ENCODE measurements around the gene ATP8A2.

ATP8A2 gene

DNA sequence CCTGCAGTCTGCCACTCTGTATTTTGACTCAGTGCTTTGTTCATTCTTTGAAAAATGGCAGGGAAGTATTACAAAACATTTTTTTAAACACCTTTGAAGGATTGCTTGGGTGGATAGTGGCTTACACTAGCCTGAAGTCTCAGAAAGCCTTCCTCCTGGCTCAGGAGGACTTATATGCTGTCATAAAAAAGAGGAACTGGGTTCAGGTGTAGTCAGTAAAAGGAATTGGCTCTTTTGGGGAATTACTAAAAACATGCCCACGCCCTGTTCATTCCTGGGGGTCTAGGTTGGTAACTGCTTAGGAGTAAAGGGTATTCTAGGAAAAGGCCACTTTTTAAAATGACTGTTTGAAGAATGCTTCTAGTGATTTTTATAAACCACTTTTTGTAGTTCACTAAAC, 493.2 kb downstream of the ATP8A2 start:
- DNase-seq = no peak

GRCh38 chr13:25865391-25865790, 493.6 kb downstream of the ATP8A2 start:
- DNase-seq = no peak

DNA sequence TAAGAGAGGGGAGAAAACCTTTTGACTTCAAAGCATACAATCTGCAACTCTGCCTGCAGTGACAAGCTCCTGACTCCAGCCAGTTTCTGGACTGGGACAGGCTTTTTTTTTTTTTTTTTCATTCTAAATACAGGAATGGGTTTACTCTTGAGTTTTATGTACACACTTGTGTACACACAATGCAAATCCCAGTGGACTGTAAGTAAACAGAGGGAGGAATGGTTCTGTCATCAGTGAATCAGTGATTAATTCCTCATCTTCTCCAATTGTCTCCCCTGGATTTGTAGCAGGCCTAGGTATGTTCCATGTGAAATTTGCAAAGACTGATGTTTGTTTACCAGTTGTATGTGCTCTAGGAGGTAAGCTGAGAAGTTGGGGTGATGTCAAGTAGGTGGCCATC, 495.3 kb downstream of the ATP8A2 start:
- DNase-seq = no peak

DNA sequence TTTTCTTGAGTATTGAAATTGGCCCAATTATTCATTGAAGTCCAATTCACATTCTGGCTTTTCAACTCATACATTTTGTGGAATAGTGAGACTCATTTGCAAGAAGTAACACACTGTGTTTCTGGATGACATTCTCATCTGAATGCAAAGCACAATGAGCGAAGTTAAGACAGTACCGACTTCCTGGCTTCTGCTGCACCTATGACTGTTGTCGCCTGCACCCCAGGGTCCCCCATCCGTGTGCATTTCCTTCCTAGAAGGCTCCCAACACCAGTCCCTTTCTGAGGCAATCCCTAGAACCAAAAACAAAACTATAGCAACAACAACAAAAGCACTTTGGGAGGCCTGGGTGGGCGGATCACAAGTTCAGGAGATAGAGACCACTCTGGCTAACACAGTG, 496.7 kb downstream of the ATP8A2 start:
- no peak for DNase-seq

GRCh38 chr13:25869941-25870340, 498.2 kb downstream of the ATP8A2 start:
- no peak for DNase-seq

DNA sequence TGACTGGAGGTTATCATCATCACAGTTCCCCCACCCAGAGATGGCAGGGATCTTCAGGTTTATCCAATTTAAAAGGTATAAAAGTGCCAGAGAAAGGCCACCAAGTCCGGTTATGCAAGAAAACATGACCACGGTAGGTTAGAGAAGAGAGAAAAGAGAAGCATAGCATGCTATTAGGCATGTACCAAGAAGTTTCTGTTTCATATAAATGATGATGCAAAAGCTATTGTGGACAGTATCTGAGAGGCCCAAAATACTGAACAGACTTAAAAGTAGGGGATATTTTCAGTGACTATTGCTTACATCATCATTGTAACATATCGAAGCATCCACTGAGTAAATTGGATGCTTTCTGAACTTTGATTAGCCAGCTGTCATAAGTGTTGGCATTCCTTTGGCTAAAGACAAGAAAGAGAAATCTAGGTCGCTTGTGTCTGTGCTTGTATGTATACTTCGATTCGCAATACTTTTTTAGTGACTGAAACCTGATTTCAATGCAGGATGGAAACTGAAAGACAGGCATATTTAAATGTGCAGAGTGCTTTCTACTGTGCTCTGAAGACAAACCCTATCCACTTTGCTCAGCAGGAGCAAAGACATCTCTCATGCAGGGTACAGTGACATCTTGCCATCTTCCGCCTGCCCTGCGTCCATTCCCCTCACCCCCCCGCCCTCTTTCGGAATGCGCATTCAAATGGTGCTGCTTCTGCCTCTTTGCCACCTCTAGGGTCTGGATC, 499.8 kb downstream of the ATP8A2 start:
- DNase-seq = no peak

DNA sequence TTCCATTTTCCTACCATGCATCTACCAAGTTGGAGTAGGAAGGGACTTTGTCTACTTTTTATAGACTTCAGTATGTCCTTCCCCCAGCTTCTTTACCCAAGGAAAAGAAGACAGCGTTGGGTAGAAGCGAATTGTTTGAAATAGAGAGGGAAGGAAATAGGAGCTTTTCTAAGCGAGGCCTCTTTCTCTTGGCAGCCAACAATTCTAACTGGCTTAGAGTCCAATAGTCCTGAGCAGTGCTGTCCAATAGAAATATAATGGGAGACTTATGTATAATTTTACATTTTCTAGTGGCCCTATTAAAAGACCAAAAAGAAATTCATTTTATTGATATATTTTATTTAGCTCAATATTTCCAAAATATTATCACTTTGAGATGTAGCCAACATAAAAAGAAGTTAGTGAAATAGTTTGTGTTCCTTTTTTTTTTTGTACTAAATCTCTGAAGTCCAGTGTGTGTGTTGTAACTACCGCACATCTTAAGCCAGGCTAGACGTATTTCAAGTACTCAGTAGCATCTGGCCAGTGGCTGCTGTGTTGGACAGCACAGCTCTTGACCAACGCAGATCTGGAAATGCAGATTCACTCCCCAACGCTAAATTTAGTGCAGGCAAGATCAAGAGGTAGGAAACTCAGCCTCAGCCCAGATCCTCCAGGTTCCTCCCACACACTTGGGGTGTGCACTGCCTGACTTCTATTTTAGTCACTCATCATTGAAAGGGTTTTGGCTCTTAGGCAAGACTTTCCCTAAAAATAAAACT, 500.9 kb downstream of the ATP8A2 start:
- DNase-seq = no peak

DNA sequence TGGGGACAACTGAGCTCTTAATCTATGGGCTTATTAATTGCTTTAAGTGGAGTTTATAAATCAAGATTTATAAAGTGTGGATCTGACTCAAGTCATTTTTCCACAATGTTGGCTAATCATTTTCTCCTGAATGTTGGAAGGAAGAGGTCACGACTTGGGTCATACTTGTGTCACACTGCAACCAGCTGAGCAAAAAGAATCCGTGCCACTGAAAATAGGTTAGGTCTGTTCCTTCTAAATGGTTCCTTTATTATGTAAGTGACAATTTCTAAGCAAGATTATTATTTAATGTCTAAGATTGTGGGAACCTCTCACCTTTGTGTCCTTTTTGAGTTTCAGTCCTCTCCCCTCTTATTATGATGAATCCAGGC, 501.5 kb downstream of the ATP8A2 start:
- DNase-seq = no peak

DNA sequence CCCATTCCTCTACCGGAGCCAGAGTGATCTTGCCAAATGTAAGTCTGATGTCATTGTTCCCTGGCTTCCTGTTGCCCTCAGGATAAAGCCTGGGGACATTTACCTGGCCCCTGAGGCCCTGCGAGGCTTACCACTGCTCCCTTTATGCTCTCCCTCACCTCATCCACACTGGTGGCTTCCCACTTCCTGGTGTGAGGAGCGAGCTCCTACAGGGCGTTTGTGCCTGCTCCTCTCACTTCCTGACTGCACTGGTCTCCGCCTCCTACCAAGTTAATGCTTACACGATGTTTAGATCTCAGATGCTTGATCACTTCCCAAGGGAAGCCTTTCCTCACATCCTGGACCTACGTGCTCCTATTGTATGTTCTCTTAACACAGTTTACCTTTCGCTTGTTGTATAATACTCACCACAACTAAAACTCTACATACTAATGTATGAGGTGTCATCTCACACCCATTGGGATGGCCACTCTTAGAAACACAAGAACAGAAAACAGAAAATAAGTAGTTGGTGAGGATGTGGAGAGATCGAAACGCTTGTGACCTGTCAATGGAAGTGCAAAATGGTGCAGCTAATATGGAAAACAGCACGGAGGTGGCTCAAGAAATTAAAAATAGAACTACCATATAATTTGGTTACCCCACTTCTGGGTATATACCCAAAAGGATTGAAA, 502.4 kb downstream of the ATP8A2 start:
- DNase-seq = no peak

GRCh38 chr13:25874907-25875306, 503.1 kb downstream of the ATP8A2 start:
- DNase-seq = no peak

GRCh38 chr13:25876247-25876646, 504.5 kb downstream of the ATP8A2 start:
- no peak for DNase-seq

DNA sequence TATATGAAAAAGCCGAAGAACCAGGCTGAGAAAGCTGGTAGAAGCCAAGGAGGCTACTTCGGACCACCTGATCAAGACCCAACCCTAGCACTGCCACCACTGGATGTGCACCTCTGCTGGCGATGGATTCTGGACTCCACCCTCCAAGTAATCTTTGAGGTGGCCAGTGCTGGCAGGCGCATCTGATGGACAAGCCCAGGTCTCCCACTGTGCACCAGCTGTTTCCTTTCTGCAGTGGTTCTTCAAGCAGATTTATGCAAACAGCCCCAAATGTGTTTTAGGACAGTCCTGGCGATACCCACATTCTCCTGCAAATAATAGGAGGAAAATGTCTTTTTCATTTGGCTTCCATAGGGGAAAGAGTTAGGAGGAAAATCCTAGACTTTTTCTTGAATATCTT, 507.7 kb downstream of the ATP8A2 start:
- DNase-seq = no peak

DNA sequence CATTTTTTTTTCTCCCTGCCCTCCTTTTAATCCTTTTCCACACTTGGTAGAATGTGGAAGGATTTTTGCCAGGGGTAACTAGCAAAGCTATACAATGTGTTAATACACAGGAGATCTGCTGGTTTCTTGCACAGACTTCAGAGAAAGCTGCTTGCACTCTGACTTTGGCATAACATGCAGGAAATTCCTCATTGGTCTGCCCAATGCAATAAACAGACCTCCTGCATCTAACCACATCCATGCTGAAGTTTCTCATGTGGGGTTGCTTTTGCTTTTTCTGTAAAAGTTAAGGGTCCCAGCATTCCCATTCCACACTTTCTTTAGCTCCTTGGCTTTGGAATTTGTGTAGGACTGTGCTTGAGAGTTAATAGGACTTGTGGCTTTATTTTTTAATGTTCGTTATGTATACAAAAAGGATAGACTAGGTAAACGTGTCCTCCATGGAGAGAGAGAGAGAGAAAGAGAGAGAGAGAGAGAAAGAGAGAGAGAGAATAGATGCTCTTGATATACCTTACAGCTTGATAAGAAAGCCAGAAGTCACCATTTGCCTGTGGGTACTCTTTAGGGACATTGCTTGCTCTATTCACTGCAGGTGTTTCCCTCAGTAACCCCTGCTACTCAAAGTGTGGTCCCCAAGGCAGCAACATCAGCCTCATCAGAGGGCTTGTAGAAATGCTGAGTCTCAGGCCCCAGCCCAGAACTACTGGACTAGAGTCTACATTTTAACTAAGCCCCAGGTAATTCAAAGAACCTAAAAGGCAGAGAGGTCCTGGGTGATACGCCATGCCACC, 509.6 kb downstream of the ATP8A2 start:
- no peak for DNase-seq

DNA sequence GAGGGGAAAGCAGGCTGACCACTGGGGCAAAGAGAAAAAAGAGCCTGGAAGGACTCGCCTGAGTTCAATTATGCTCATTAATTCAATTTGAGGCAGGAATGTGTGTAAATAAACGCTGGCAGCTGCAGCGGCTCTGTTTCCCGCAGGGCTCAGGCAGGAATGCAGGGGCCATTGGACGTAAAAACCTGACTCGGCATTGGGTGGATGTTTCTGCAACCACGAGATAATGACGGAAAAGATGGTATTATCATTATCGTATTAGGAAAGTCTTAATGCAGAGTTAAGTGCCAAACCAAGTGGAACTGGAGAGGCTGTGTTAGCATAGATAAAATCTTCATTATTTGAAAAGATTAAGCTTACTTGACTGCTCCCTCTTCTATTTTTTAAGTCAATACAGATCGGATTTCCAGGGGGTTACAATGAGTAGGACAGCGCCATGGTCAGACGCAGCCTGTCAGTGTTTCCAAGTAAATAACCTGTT, 510.2 kb downstream of the ATP8A2 start:
- DNase-seq = no peak

DNA sequence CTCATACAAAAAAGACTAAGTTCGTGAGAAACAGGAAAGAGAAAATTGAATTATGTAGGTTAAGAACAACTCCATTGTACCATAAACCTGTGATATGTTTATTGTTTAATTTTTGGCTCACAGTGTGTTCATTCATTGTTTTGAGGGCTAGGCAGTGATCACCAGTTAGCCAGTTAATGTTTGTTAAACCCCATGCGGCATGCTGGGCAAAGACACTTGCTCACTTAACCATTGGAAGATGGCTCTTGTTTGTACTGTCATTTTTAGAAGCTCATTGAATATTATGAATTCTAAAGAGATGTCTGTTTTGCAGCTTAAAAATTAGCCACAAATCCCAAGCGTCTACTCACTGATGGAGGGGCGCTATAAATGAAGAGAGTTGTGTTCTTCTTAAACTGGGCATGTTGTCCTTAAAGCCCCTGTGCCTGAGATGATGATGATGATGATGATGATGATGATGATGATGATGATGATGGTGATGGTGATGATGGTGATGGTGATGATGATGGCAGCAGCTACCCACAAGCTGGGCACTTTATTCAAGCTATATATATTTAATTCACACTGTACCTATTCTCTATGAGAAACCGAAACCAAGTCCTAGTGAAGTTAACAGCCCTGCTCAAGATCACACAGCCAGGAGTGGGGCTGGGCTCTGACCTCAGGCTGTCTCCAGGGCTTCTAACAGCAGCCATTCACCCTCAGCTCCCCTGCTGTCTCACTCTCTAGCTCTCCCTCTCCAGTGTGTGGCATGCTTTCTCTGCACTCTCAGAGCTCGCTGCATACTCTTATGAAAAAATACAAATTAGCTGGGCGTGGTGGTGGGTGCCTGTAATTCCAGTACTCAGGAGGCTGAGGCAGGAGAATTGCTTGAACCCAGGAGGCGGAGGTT, 510.9 kb downstream of the ATP8A2 start:
- no peak for DNase-seq

DNA sequence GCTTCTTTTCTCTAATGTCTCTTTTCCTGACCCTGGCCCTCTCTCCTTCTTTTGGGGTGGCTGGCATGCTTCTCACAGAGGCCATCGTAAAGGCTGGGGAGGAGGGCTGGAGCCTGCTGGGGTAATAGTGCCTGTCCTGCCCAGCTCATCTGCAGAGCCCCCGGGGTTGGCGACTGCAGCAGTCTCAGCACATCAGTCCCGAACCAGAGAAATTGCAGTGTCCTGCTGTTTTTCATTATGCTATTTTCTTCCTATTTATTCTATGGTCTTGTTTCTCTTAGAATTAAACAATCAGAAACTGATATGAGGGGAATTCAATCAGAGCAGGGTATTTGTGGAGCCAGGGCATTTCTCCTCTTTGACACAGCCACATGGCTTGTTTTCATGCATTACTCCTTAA, 513.6 kb downstream of the ATP8A2 start:
- no peak for DNase-seq

DNA sequence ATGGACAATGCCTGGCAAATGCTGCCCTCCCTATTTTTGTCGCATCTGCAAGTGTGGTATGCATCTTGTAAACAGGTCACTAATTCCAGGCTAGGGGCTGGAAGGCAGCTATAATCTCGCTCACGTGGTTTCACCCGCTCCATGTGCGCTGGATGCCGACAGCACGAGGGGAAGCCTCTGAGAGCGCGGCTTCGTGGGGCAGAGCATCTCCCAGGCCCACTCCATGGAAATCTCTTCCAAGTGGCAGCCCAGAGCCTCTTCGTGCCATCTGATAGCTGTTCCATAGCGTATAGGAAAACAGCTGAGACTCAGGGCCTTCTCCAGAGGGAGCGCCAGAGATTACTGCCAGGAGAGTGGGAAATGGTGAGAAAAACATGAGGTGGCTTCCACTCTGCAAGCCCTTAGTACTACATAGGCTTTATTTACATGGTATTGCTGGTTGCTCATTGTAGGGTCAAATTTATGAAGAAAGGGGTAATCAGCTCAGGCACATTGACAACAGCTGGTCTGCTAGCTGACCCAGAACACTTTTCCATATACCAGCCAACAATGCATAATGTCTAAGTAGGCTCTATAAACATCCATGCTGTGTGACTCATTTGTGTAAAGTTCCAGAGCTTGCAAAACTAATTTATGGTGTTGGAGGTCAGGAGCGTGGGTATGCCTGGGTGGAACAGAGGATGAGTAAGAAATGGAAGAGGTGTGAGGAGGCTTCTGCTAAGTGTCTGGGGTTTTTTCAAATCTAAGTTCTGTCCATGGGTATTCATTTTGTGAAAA, 514.9 kb downstream of the ATP8A2 start:
- DNase-seq = no peak

DNA sequence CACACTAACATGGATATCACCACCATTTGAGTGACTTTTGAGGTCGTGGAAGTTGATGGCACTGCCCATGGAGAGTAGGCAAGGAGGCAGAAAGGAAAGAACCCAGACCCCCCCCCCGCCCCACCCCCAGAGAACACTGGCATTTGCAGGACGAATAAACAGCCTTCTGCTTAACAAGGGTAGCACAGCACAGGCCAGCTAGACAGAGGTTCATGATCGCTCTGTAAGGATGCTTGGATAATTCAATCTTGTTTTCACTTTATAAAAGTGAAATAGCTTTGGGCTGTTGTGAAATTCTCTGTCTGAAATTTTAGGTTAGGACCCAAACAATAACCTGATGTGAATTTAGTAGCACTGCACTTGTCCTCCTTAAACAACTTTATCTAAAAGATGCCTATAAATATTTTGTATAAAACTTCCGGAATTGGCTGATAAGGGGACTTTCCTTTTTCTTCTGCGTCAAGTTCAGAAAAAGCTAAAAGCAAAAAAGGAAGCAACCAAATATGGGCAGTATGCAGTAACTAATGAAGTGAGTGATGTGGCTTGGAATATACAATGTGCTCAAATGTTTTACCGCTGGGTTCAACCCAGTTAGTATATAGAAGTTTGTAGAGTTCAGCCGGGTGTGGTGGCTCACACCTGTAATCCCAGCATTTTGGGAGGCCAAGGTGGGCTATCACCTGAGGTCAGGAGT, 516.3 kb downstream of the ATP8A2 start:
- no peak for DNase-seq

DNA sequence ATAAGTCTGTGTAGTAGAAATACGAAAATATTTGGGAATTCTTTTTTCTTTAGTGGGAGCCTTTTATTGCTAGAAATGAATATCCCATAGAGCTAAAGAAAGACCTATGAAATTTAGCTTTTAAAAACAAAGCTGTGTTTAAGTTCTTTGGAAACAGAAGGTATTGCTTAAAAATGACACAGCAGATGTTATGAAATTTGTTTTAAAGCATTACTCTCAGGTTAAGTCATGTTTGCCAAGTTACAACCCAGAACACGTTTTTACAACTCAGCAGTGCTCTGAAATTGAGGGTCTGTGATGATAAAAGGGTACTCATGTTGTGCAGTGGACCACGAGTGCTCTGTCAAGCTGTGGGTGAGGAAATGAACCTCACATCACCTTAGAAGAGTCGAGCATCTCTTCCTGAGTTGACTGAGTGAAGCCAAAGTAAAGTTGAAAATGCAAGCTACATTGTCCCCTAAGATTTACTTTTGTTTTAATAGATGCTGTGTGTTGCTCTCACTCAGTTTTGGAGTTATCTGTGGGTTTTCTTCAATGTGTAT, 519.0 kb downstream of the ATP8A2 start:
- no peak for DNase-seq

DNA sequence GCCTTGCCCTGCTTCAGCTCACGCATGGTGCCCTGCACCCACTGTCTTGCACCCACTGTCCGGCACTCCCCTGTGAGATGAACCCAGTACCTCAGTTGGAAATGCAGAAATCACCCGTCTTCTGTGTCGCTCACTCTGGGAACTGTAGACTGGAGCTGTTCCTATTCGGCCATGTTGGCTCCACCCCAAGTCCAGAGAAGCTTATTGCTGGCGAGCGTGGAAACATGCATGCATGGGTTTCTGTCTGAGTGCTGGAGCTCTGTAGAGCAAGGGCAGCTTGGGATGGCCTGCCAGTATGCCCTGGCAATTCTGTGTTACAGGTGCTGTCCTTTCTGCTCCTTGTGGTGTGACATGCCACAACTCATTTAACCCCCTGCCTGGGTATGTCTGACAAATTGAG, 527.2 kb downstream of the ATP8A2 start:
- no peak for DNase-seq

Measured in activated gamma-delta T cell (primary cell).